SK-N-SH (cell line): ENCODE results near the gene SERPINA9. TPM values are rescaled to one million over a fixed set of nuclear protein-coding genes. Genes with fewer than 3 reads are reported as not detected.

Source experiments
- CTCF ChIA-PET: fragments of 300-600, 350-600 bp; formaldehyde crosslinking; extraction: SDS; loops from one replicate; lab custom pipeline; 2021; lab: Yijun Ruan, JAX
- POLR2A ChIA-PET: fragments of 350-600 bp; sonication (Branson Sonifier 250); formaldehyde crosslinking; extraction: SDS; loops from one replicate; lab custom pipeline; 2020; ENCODE audit warnings: antibody characterized with exemption, inconsistent platforms; lab: Yijun Ruan, JAX
- DNase-seq: peaks from one replicate; pipeline ENCODE4 v3.0.0; 2012
- H2AFZ ChIP-seq: fragments of 200-600 bp; sonication (generic); 2 replicates; pipeline ENCODE4 v1.8.1; 2016; ENCODE audit warnings: antibody characterized with exemption, mild to moderate bottlenecking, low read depth
- H3F3A ChIP-seq: fragments of 200-600 bp; sonication (generic); replicated peaks from 2 replicates; pipeline ENCODE3; 2016; ENCODE audit warnings: antibody characterized with exemption, mild to moderate bottlenecking; ENCODE audit not compliant: insufficient read depth
- H3K27ac ChIP-seq, 2 experiments: fragments of 200-500 bp in 1 of 2; fragments of 200-600 bp in 1 of 2; sonication (Bioruptor generic) in 1 of 2; sonication (generic), shearing (Covaris generic) in 1 of 2; 2 replicates each; pipeline versions ENCODE4 v1.5.1 to v1.6.1; 2014 to 2016; ENCODE audit warnings: low read depth in 2 of 2, inconsistent platforms in 1 of 2, low read length in 1 of 2, mild to moderate bottlenecking in 1 of 2, mixed read lengths in 1 of 2
- H3K27me3 ChIP-seq: fragments of 200-600 bp; sonication (generic), shearing (Covaris generic); 2 replicates; pipeline ENCODE4 v1.6.1; 2016; ENCODE audit warnings: mixed run types; ENCODE audit not compliant: insufficient read depth
- H3K36me3 ChIP-seq, 2 experiments: fragments of 200-500 bp in 1 of 2; fragments of 200-600 bp in 1 of 2; sonication (Bioruptor generic) in 1 of 2; sonication (generic) in 1 of 2; replicated peaks in 1 of 2; 2 replicates each; pipeline versions ENCODE3 to v1.5.1; 2014 to 2016; ENCODE audit warnings: low read length in 1 of 2, mild to moderate bottlenecking in 1 of 2; ENCODE audit not compliant: insufficient read depth in 2 of 2, control insufficient read depth in 1 of 2
- H3K4me1 ChIP-seq, 2 experiments: fragments of 200-500 bp in 1 of 2; fragments of 200-600 bp in 1 of 2; sonication (Bioruptor generic) in 1 of 2; sonication (generic), shearing (Covaris generic) in 1 of 2; 2 replicates each; pipeline versions ENCODE4 v1.5.1 to v1.6.1; 2014 to 2016; ENCODE audit warnings: low read depth in 1 of 2, low read length in 1 of 2, mixed run types in 1 of 2; ENCODE audit not compliant: insufficient read depth in 2 of 2, control insufficient read depth in 1 of 2
- H3K4me2 ChIP-seq: fragments of 200-600 bp; sonication (generic), shearing (Covaris generic); 2 replicates; pipeline ENCODE4 v1.6.1; 2017; ENCODE audit warnings: mixed run types
- H3K4me3 ChIP-seq, 2 experiments: fragments of 200-500 bp in 1 of 2; fragments of 200-600 bp in 1 of 2; sonication (Bioruptor generic) in 1 of 2; sonication (generic), shearing (Covaris generic) in 1 of 2; 2 replicates each; pipeline versions ENCODE4 v1.5.1 to v1.8.1; 2014 to 2016; ENCODE audit warnings: low read depth in 2 of 2, inconsistent platforms in 1 of 2, low read length in 1 of 2, mild to moderate bottlenecking in 1 of 2, mixed read lengths in 1 of 2, moderate library complexity in 1 of 2
- H3K79me2 ChIP-seq: fragments of 200-600 bp; sonication (generic); 2 replicates; pipeline ENCODE4 v1.8.1; 2017; ENCODE audit warnings: mild to moderate bottlenecking; ENCODE audit not compliant: insufficient read depth
- H3K9ac ChIP-seq: fragments of 200-600 bp; sonication (generic); 2 replicates; pipeline ENCODE4 v1.6.1; 2017; ENCODE audit warnings: mixed run types
- H3K9me2 ChIP-seq: fragments of 200-600 bp; sonication (generic); 2 replicates; pipeline ENCODE4 v1.6.1; 2017; ENCODE audit warnings: mixed run types
- H3K9me3 ChIP-seq: fragments of 200-600 bp; sonication (generic); 2 replicates; pipeline ENCODE4 v1.6.1; 2017; ENCODE audit warnings: mixed run types, mild to moderate bottlenecking, moderate library complexity
- H4K20me1 ChIP-seq: fragments of 200-600 bp; sonication (generic); 2 replicates; pipeline ENCODE4 v1.6.1; 2017; ENCODE audit warnings: mild to moderate bottlenecking, mixed run types; ENCODE audit not compliant: insufficient read depth
- CTCF ChIP-seq: fragments of 200-600 bp; sonication (generic); IDR thresholded peaks from 2 replicates; pipeline ENCODE4 v1.6.1; 2017; ENCODE audit warnings: antibody characterized with exemption, mild to moderate bottlenecking, moderate library complexity
- EP300 ChIP-seq, 2 experiments: IDR thresholded peaks; 2 replicates each; pipeline versions ENCODE4 v1.4.0 to v1.6.1; 2012; ENCODE audit warnings: borderline replicate concordance in 1 of 2, low read depth in 1 of 2, low read length in 1 of 2
- FOSL2 ChIP-seq: IDR thresholded peaks from 2 replicates; pipeline ENCODE4 v1.4.0; 2012; ENCODE audit warnings: low read depth, mild to moderate bottlenecking, moderate library complexity, borderline replicate concordance
- GABPA ChIP-seq: IDR thresholded peaks from 2 replicates; pipeline ENCODE4 v1.4.0; 2012; ENCODE audit warnings: low read depth, mild to moderate bottlenecking
- JUND ChIP-seq: IDR thresholded peaks from 2 replicates; pipeline ENCODE4 v1.4.0; 2012
- MAX ChIP-seq: IDR thresholded peaks from 2 replicates; pipeline ENCODE4 v1.4.0; 2012; ENCODE audit warnings: low read depth
- MEF2A ChIP-seq: IDR thresholded peaks from 2 replicates; pipeline ENCODE4 v1.4.0; 2012; ENCODE audit warnings: low read depth, borderline replicate concordance
- NFIC ChIP-seq: IDR thresholded peaks from 2 replicates; pipeline ENCODE4 v1.4.0; 2012; ENCODE audit warnings: borderline replicate concordance
- POLR2AphosphoS5 ChIP-seq: IDR thresholded peaks from 2 replicates; pipeline ENCODE4 v1.6.1; 2012; ENCODE audit warnings: low read depth, low read length
- REST ChIP-seq: IDR thresholded peaks from 2 replicates; pipeline ENCODE4 v1.6.1; 2012; ENCODE audit warnings: mild to moderate bottlenecking, low read depth, low read length, moderate library complexity
- RFX5 ChIP-seq: IDR thresholded peaks from 2 replicates; pipeline ENCODE4 v1.6.1; 2012; ENCODE audit warnings: mild to moderate bottlenecking, improper control_type of control experiment, low read length
- RXRA ChIP-seq: IDR thresholded peaks from 2 replicates; pipeline ENCODE4 v1.4.0; 2012; ENCODE audit warnings: low read depth, mild to moderate bottlenecking, borderline replicate concordance
- SIN3A ChIP-seq: IDR thresholded peaks from 2 replicates; pipeline ENCODE4 v1.6.1; 2012; ENCODE audit warnings: low read depth, mild to moderate bottlenecking, low read length, moderate library complexity, borderline replicate concordance
- YY1 ChIP-seq: IDR thresholded peaks from 2 replicates; pipeline ENCODE4 v1.4.0; 2012; ENCODE audit warnings: low read depth, mild to moderate bottlenecking
- WGBS: methylation state at CpG from one replicate; pipeline ENCODE4 v1.1.6; 2017; ENCODE audit warnings: low lambda C conversion rate; 5-methylcytosine and 5-hydroxymethylcytosine counted together
- polyA plus RNA-seq, 3 experiments: library from polyadenylated mRNA; depleted of rRNA; stranded (reverse); fragments of >200 nt; gene quantifications; 2 replicates each; pipeline ENCODE4 v1.2.3, GENCODE V29; 2012

Gene SERPINA9
- polyA plus RNA-seq, 1 of the 3 experiments (the other 2 are of a cell fraction): not detected

- Histone ChIP-seq H3K27me3 (peaks cover 31% of the 10 kb centered on the region; the same call in 1 of the 2 replicates), H3K9ac (no peak overlapping the region), H2AFZ (no peak overlapping the region), H3F3A (no peaks in the 10 kb centered on the region), H3K79me2 (no peaks in the 10 kb centered on the region), H3K27ac (no peak overlapping the region), H3K4me1 (no peaks in the 10 kb centered on the region), H4K20me1 (no peaks in the 10 kb centered on the region), H3K9me3 (no peaks in the 10 kb centered on the region), H3K4me2 (no peak overlapping the region), H3K9me2 (no peaks in the 10 kb centered on the region), H3K36me3 (no peaks in the 10 kb centered on the region), H3K4me3 (no peak overlapping the region)
- WGBS: 26% methylated on average over 12 of the region's 12 CpGs
- no peak for DNase-seq
- ChIA-PET CTCF (no interaction called here), POLR2A (no interaction called here)
- TF ChIP-seq POLR2AphosphoS5: no peak
- no peak for TF ChIP-seq MAX
- no peak for TF ChIP-seq MEF2A
- TF ChIP-seq GABPA: no peak
- no peak for TF ChIP-seq EP300 (IDR thresholded peaks at IDR 0.05; ENCODE audit: borderline replicate concordance in 1 of 2, low read depth in 1 of 2, low read length in 1 of 2)
- no peak for TF ChIP-seq NFIC
- TF ChIP-seq SIN3A: no peak
- no peak for TF ChIP-seq YY1
- TF ChIP-seq FOSL2: no peak
- no peak for TF ChIP-seq RFX5
- TF ChIP-seq JUND: no peak
- TF ChIP-seq REST: no peak
- no peak for TF ChIP-seq CTCF
- TF ChIP-seq RXRA: no peak
These were observed 34.3 kb downstream of the SERPINA9 start for GRCh38 chr14:94441531-94442205.
